ENCODE data around the gene GID4.
"Not testable (repeated sequence)": the region's sequence is repeated elsewhere in the genome, so short reads cannot be mapped to it uniquely, and the experiment has no call there.

- not testable (repeated sequence) for TF ChIP-seq POLR2AphosphoS5, POLR2A (IDR thresholded peaks at IDR 0.05; ENCODE audit: low read depth, low read length)
These were observed 43.3 kb upstream of the GID4 start for GRCh38 chr17:17995887-17996286.
